HT1080 (cell line): Measurements from ENCODE around the gene SAMSN1. TPM values are rescaled to one million over a fixed set of nuclear protein-coding genes. Genes with fewer than 3 reads are reported as not detected.

Experiments used
- DNase-seq: peaks from one replicate; pipeline ENCODE4 v3.0.0-alpha.2; 2015; ENCODE audit warnings: low read depth
- polyA plus RNA-seq, 2 experiments: library from polyadenylated mRNA; depleted of rRNA; stranded (reverse); fragments of >200 nt; gene quantifications; 2 replicates each; pipeline ENCODE4 v1.2.3, GENCODE V29; 2015
- total RNA-seq: library from RNA; depleted of rRNA; stranded (reverse); fragments of >200 nt; shearing (Covaris generic); gene quantifications from 2 replicates; pipeline ENCODE4 v1.2.3, GENCODE V29; 2014; rRNA removed

The SAMSN1 gene
- not detected in 2 replicates for total RNA-seq
- polyA plus RNA-seq (2015; cell fraction: cytosol; rRNA removed) = 0.21 and 0.64 TPM in 2 replicates
- polyA plus RNA-seq (2015; cell fraction: nucleus; rRNA removed) = 0.27 and 0.47 TPM in 2 replicates

DNA sequence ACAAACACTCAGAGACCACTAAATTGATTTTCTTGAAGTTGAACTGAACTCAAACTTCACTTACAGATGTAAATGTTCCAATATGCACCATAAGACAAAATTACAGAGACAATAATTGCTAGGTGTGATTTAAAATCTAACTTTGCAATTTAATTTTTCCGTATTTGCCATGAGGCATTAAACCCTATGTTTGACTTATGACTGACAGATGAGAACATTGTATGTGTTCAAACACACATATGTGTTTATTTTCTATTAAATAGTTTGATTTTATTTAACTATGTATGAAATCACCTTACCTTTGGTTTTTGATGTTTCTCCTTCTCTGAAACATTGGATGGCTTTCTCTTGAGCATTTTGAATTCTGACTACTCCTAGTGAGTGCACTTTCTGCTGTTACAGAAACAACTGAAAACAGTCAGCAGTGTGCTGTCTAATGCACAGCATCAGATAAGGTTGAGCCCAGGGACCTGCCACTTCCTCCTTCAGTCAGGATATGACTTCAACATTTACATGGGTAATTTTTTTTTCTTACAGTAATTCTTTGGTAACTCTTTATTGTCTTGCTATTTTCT, at the start of gene SAMSN1:
Gene SAMSN1, minus strand, starts transcription at position 410 of the 575 bp plus-strand sequence. Its CDS starts 54 bp downstream, at position 356.
- DNase-seq = no peak

DNA sequence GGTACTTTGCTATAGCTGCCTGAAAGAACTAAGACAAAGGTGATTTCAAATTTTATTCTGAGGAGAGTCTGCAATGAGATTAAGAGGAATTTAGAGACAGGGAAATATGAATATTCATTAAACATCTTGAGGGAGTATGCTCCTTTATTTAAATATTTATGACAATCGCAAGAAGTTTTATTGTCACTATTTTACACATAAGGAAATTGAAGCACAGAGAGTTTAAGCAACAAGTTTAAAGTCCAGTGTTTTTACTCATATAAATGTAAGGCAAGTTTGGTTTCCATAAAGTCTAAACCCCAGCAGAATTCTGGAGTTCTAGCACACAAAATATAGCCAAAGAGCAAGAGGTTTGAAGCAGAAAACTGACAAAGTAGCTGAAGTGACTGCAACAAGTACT, 49.3 kb upstream of the SAMSN1 start:
- no peak for DNase-seq

DNA sequence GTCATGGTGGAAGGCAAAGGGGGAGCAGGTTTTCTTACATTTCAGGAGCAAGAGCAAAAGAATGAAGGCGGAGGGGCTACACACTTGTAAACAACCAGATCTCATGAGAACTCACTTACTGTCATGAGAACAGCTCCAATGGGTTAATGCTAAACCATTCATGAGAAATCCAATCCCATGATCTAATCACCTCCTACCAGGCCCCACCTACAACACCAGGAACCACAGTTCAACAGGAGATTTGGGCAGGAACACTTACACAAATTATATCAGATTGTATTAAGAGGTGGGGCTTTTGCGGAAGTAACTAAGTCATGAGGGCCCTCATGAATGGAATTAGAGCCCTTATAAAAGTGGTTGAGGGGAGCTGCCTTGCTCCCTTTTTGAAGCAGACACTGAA, 48.9 kb upstream of the SAMSN1 start:
- DNase-seq = no peak

DNA sequence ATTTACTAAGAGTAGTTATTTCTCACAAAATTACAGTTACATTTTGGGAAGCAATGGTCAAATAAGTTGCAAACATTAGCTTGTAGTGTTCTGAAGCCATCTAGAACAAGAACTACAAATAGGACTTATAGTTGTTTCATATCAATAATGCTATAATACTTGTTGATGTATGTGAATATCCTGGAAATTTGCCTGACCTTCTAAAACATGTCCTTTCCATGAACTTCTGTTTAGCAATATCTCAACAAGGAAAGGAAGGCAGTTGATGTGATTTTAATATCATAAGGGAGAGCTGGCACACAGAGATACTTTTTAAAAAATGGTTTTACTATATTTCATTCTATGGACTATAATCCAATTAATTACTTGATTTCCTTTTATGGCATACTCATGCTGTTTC, 47.1 kb upstream of the SAMSN1 start:
- no peak for DNase-seq

DNA sequence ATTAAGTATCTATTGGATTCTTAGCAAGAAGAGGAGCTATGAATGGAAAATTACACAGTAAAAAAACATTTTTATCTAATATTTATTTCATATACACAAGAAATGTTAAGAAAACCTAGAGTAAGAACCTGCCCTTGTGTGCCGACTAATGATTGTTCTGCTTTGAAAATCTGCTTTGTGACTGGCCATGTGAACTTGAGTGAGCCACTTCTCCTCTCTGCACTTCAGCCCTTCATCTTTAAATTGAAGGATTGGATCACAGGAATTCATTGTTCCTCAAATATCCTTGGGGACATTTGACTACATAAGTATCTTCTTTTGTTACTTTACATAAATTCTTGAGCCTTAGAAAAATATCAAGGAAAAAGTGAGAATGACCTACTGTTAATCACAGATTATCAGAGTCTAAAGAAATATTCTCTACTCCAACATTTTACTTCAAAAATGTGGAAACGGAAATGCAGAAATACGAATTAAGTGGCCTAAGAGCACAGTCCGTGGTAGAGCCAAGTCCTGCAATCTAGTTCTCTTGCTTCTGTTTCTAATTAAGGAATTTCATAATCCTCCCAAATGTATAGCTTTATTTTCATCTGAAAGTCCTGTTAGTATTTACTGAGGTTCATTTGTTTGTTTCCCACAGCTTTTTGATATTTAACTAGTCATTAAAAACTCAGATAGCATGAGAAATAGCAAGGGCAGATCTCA, 46.3 kb upstream of the SAMSN1 start:
- no peak for DNase-seq

DNA sequence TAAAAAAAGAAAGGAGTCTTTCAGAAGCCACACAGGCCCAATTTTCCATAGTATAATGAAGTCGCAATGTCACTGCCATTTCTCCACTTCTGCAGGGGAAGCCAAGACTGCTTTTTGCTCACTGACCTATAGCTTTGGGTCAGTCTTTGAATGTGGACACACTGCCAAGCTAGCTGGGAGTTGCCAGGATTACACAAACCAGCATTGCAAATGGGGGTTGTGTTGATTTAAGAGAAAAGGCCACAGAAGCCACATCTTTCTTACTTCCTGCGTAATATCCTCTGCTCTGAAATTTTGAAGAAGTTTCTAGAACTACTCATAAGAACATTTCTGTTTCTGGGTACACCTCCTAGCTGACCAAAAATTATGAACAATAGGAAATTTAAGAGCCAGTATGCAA, 45.8 kb upstream of the SAMSN1 start:
- no peak for DNase-seq

DNA sequence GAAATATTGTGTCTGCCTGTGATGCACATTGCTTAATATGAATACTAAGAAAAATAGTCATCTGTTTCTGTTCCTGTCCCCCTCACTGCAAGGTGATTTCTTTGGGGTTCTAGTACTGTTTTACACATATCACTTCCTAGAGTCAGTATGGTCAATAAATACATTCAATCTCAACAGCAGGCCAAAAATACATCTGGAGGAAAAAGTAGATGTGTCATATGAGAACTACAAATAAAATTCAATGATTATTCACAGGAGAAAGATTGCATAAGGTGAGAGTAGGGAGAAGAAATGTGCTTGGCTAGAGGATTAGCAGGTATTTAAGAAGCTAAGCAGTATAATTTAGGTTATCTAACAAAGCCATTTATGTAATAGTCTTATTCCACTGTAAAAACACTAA, 45.3 kb upstream of the SAMSN1 start:
- no peak for DNase-seq

DNA sequence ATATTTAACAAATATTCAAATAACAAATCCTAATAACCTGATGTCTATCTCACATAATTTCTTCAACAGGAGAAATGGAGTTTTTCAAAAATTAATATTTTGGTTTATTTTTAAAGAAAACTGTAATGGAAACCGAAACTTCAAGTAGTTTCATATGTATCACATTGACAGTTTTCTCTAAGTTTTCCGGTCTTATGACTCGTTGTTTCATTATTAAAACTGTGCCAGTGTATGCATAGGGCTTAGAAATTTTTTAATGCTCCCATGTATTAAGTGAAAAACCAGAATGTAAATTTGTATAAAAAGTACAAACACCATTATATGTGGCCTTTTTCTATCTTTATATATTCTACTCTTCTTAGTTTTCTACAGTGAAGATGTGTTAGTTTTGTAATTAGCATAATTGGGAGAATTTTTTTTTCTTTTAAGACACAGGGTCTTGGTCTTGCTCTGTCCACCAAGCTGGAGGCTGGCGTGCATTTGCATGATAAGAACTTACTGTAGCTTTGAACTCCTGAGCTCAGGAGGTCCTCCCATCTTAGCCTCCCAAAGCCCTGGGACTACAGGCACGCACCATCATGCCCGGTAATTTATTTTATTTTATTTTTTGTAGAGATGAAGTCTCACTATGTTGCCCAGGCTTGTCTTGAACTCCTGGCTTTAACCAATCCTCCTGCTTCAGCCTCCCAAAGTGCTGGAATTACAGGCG, 43.9 kb upstream of the SAMSN1 start:
- DNase-seq = no peak

DNA sequence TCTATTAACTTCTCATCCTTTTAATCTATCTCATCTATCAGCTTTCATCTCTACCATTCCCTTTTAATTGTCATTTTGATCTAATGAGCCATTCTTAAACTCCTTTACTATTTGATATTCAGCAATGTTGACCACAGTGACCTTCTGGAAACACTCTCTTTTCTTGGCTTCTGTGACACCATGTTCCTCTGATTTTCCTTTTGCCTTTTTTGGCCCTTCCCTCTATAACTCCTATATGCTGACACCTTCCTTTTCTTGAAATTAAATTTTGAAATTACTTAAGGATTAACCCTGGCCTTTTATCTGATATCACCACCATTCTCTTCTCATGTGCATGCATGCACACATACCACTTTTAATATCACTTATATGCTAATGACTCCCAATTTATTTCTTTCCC, 41.2 kb upstream of the SAMSN1 start:
- no peak for DNase-seq

DNA sequence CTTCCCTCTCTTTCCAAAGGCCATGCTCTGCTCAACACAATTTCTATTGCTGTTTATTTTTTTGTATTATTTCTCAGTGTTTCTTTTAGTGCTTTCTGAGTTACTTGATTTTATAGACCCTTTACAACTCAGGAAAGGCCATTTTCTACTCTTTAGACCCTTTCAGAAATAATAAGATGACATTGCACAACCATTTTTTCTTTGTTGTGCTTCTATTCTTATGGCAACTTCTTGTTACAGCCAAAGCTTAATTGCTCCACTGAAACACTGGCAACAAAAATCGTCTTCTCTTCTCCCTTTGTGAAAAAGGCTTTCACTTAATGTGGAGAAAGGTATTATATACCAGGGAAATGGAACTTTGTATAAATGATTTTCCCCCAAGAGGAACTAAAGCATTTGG, 39.0 kb upstream of the SAMSN1 start:
- DNase-seq = no peak

DNA sequence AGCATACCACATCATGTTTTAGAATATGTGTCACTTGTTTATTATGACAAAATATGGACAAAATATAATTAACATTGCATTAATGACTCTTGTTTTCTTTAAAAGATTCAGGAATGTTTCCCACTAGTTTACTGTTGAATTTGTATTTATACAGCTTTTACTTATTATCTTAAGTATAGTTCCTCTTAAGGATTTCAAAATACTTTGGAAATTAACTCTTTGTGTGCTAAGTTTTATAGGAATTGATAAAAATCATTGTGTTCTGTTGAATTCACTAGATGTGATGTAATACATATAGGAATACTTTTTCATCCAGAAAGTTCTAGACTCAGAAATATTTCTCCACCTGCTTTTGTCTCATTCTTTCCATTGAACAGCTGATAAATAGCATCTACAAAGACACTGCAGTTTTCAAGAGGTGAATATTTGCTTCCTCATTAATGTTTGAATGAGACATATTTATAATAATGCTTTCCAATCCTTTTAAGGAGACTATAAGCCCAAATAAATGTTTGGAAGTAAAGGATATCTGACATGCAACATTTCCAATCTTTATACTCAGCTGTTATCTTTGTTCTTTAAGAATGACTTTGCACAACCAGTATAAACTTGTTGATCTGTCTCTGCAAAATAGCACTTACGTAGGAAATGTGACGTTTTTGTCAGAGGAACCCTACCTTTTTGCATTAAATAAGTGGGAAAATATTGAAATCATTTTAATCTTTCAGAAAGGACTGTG, 38.4 kb upstream of the SAMSN1 start:
- no peak for DNase-seq

DNA sequence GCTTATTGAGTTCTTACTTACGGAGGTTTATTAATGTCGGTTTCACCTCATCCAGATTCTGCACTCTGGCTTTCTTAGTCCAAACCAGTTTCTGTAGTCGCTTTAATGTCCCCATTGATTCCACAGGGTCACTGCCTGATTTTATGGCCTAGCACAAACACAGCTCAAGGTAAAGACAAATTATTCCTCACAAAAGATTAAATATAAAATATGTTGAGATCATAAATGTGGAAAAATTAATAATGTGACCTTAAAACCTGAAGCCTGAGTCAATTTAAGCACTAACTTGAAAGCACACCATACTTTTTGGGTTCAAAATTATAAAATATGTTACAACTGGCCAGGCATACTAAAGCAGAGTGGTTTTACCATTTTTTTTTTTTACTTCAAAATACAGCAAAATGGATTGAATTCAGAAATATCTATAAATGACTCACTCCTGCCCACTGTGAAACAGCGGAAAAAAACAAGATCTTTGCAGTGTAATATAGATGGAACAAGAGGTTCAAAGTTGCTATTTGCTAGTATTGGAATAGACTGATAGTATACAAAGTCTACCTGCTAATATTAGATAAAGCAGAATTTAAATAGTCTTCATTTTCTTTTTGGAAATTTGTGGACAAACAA, 37.6 kb upstream of the SAMSN1 start:
- DNase-seq = no peak

DNA sequence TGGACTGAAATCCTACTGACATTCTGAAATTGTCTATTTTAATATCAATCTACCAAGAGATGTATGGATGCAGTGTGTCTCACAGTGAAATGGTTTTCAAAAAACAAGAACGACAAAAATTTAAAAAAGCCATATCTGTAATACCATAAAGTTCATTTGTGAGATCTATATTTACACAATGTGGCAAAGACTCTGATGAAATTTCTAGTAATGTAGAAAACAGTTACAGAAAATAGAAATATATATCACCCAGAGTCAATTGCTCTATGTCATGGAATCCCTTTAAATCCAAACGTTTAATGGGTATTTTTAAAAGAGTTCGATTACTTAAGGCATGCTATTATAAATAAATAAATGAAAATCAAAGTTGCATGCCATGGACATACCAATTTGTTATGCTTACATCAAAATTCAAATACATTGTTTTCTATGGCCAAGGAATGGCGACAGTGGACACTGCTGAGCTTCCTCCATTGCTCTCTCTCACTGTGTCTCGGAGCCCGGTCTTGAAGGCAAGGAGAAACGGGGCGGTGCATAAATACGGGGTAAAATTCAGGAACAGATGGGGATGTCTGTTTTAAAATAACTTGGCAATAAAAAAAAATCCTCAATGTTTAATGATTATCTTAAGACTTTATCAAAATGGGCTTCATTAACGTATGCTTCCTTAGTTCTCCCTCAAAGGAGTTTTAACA, 37.0 kb upstream of the SAMSN1 start:
- no peak for DNase-seq

DNA sequence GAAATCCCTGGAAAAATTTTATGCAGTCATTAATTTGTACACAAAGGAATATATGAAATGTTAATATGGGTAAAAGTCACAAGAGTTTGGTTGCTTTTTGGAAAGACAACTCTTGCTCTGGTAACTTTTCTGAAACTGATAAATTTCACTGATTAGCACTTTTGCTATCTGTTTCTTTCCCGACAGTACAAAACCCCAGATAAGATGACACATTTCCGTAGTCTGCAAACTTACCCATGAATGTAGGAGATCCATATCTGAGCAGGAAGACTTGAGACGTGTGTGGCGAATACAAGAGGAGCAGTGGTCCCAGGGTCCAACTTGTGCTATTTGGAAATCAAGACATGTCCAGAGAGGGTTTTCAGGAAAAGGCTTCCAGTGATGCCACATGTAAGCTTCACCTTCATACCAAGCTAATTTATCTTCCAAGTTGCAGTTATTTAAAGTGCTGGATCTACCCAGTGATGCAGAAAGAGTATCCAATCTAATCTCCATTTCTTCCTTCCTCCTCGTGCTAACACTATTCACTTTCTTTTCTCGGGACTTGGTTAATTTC, 35.9 kb upstream of the SAMSN1 start:
- no peak for DNase-seq

DNA sequence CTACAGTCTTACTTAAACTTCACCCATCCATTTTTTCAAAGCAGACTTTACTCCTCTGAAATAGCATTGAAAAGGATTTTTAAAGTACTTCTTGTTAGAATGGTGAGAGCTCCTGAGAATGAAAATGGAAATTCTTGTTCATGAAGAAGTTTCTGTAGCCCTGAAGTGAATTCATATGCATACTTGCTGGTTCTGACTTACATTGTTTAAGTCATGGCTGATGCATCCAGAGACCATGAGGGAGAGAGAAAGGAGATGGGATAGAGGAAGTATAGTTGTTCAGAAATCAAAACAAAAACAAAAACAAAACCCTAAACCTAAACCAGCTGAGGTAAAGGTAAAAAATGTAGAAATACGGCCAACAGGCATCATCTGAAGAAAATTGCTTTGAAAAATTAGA, 27.1 kb upstream of the SAMSN1 start:
- DNase-seq = no peak

DNA sequence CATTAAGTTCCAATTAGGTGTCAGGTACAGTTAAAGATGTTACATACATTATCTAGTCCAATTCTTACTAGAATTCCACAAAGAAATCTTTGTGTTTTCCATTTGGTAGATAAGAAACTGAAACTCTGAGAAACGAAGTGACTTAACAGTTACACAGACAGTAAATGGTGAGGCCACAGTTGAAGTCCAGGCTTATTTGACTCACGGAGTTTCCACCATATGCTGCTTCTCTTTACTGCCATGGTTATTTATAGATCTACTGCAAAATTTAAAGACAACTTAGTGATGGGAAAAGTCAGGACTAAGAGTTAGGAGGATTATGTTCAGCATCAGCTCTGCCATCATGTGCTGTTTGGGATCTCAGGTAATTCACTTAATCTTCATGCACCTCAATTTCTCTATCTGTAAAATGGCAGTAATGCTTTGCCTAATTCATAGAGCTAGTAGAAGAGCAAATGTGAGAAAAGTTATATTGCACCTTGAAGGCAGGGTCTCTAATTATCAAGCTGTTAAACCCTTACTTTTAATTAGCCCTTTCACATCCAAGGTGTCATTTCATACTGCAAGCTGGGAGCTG, 26.2 kb upstream of the SAMSN1 start:
- DNase-seq = no peak

DNA sequence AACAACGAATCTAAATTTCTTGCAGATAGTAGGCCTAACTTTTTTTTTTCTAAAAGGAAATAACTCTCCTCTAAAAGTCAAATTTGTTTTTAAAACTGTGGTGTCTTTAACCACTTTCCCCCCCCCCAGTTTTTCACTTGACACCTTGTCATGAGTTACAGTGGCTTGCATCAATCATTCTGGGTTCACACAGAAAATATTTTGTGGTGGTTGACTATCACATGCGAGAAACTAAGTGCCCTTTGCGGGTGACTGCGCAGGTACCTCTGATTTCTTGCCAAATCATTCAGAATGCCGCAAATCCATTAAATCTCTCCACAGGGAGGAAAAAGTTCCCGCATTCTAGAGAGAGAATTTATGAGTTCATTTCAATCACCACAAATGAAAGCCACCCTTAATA, 23.8 kb upstream of the SAMSN1 start:
- DNase-seq = no peak

DNA sequence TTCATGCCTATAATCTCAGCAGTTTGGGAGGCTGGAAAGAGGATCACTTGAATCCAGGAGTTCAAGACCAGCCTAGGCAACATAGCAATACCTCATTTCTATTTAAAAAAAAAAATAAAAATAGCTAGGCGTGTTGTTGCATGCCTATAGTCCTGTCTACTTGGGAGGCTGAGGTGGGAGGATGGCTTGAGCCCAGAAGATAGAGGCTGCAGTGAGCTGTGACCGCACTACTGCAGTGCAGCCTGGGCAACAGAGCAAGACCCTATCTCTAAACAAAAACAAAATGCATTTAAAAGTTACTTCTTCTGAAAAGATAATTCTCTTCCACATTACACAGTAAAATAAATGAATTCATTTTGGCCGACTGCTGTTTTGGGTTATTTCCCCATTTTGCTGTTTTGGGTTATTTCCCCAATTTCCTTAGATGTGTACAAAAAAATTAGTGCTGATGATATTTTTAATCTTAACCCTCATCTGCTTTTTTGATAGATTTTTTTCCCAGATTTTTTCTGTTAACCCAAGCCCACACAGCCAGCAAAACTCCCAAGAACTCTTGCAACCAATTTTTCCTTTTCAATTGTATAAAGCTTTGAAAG, 23.0 kb upstream of the SAMSN1 start:
- no peak for DNase-seq
